HUDEP-2 (cell line): ENCODE measurements around the gene TGM3.

Source experiments
- DNase-seq, 76 experiments: peaks; one replicate each; lab custom pipeline; 2025; ENCODE audit not compliant: unreplicated experiment in 76 of 76; lab: John Stamatoyannopoulos, UW

Gene TGM3

DNA sequence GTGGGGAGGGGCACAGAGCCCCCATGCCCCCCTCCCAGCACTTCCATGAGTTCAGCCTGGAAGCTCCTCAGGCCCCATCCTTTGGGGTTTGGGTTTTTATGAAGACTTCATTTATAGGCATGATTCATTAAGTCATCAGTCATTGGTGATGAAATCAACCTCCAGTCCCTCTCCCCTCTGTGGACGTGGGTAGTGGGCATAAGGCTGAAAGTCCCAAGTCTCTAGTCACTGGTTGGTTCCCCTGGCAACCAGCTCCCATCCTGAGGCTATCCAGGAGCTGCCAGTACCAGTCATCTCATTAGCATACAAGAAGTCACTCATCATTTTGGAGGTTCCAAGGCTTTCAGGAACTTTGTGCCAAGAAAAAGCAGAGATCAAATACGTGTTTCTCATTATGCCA lies 9.2 kb downstream of the TGM3 start:
- DNase-seq: no peak

DNA sequence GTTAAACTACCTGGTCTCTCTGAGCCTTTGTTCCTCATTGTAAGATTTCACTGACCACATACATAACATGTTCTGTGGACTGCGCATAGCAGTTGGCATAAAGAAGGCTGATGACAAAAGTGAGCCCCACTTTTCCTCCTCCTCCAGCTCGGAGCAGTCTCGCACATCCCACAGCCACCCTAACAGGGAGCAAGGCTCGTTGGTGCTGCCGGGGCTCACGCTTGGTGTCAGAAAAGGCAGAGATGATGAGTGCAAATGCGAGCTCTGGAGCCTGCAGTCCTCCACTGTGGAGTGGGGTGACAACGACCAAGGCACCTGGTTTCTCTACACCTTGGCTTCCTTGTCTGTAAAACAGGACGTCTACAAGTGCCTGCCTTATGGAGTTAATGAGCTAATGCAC lies 9.7 kb downstream of the TGM3 start:
- DNase-seq: no peak

DNA sequence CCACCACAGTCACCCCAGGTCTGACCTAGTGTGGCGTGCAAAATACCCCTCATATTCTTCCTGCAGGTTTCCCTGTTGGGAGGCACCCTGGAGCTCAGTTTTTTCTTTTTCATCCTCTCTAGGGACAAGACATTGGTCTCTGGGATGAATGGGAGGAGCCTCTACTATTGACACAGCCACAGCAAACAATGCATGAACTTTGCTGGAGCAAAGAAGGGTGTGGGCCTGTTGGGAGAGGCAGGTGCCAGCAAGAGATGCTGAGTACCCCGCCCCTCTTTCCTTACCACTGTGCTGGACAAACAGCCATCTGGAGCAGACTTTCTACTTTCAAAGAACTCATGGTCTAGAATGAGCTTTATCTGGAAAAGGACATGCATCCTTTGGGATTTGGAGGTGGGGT lies 10.1 kb downstream of the TGM3 start:
- no peak for DNase-seq

DNA sequence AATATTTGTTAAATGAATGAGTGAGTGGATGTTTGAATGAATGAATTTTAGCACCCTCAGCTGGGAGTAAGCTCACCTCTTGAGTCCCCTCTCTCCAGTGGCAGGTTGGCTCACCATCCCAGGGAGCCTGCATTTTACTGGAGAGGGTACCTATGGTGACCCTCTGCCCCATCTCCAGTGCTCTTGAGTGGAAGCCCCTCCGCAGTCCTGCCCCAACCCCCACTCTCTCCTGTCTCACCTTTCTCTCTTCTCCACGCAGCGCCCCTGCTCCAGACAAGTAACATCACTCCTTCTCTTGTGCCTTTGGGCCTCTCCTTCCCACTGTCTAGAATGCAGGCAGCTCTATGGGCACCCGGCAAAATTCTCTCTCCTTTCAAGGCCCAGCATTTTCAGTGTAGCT lies 11.3 kb downstream of the TGM3 start:
- DNase-seq: no peak

DNA sequence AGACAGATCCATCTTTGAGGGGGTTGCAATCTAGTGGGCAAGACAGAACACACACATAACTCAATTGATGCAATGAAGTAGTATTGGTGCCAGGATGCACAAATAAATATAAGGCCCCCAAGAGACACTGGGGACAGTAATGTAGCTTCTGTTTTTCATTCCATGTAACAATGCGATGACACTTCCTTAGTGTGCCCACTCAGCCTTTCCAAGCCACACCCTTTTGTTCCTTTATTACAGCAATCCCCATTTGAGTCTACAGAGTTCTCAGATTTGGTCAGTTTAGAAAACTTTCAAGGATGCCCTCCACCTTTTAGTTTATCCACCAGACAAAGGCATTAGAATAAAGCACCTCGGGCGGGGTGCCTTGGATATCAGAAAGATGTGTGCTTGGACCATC lies 15.5 kb downstream of the TGM3 start:
- no peak for DNase-seq

DNA sequence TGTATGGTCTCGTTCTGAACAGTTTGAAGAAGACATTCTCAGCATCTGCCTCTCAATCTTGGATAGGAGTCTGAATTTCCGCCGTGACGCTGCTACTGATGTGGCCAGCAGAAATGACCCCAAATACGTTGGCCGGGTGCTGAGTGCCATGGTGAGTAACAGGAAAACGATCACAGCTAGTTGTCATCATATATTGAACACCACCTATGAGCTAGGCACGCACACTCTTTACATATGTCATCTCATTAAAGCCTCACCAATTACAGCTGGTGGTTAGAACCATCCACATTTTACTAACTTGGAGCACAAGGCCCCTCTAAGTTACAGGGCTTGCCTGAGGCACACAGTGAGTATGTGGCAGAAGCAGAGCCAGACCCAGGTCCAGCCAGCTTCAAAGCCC lies 17.1 kb downstream of the TGM3 start:
- no peak for DNase-seq

DNA sequence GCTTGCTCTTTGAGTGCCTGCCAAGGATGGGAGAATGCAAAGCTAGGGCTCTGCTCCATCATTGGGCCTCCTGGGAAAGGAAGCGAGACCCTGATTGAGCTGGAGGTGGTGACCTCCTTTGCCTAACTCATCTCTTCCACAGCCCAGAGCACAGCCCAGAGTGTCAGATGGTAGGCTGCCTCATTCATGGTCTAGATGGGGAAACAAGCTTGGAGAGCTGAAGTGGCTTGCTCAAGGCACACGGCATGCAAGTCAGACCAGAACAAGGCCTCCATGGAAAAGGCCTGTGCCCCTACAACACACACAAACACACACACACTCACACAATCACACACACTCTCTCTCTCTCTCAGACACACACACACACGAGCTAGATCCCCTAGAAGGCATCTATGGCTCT lies 17.5 kb downstream of the TGM3 start:
- no peak for DNase-seq

DNA sequence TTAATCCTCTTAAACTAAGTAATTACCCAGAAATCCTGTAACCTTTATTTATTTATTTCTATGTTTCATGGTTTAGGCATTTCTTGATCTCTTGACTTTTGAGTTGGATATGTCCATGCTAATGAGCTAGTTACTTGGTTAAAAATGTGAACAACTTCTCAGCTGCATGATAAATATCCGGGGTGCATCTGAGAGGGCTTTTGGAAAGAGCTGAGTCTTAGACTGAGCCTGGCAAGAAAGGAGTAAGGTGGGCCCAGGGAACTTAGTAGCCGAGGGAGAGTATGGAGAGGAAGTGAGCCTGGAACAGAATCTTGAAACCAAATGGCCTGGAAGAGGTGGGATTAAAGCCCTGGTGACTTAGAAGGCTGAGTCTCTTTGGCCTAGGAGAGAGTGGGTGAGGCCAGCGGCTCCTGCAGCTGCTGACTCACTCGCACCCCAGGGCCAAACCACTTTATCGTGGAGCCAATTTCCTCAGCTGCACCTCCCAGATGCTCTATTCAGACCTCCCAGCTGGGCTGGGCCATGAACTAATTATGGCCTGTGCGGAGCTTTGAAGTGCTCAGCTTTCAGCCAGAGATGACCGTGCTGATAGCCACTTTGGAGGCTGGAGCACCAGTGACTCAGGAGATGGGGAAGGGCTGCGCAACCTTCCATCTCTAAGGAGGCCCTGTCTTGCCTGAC lies 19.1 kb downstream of the TGM3 start:
- DNase-seq: peak in 64 of 76 experiments; percentile 4 to 89 (median 52)

DNA sequence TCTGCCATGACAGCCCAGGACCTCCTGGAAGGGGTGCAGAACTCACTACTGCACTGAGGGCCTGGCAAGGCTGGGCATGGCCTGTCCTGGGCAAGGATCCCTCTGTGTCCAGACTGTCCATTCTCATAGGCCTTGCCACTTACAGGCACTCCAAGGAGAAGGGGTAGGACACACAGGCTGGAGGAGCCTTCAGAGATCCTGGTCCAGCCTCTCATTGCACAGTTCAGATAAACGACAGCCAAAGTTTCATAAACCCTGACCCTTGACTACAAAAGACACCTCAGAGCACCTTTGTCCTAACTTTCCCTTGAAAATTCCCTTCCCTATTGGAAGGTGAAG lies 19.6 kb downstream of the TGM3 start:
- DNase-seq: no peak

DNA sequence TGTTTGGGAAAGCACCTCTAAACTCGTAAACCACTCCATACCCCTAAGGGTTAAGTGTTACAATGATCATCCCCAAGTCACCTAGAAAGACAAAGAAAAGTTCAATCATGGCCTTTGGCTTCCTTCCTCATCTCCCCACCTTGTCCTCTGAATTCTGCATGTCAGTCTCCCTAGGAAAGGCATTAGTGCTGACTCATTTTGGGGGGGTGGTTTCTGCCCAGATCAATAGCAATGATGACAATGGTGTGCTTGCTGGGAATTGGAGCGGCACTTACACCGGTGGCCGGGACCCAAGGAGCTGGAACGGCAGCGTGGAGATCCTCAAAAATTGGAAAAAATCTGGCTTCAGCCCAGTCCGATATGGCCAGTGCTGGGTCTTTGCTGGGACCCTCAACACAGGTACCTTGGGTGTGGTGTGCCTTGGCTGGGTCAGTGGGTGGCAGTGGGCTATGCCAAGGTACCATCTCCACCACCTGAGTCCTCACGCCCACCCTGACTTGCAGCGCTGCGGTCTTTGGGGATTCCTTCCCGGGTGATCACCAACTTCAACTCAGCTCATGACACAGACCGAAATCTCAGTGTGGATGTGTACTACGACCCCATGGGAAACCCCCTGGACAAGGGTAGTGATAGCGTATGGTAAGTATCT lies 21.2 kb downstream of the TGM3 start:
- DNase-seq: no peak

DNA sequence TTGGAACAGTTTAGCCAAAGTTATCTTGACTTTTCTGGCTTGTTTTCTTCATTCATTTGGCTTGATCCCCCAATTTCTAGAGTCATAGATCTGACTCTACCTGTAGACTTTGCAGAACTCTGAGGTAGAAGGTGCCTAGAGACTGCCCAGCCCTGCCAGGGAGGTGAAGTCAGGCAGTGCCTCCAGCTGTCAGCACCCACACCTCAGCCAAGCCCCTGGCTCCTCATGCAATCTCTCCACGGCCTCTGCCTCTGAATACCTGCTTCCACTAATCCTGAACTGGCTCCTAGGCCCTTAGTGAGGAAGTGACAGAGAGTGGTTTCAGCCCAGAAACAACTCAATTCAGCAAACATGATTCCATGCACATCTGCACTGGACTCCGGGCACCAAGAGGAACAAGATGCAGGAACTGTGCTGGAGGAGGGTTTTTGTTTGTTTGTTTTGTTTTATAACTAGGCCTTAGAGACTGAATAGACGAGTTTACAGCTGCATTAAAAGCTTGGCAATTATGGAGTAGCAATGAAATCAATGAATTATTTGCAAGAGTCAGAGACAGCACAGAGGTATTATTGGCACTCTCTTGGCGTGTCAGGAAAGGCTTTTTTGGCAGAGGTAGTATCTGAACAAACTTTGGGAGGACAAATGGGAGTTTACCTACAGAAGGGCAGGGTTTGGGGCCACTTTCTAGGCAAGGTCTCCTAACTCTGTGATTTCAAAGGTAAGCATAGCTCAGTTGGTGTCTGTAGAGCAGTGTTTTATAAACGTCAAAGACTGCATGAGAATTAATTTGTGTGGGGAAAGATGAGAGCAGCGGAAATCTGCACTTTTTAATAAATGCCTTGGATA lies 25.2 kb downstream of the TGM3 start:
- DNase-seq: no peak

DNA sequence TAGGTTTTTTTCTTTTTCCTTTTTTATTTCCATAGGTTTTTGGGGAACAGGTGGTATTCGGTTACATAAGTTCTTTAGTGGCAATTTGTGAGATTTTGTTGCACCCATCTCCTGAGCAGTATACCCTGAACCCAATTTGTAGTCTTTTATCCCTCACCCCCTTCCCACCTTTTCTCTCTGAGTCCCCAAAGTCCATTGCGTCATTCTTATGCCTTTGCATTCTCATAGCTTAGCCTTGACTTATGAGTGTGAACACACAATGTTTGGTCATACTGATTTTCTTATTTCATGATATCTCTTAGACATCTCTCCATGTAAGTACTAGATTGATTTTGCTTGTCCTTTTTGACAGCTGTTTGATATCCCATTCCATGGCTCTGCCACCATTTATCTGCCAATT lies 27.2 kb downstream of the TGM3 start:
- no peak for DNase-seq

DNA sequence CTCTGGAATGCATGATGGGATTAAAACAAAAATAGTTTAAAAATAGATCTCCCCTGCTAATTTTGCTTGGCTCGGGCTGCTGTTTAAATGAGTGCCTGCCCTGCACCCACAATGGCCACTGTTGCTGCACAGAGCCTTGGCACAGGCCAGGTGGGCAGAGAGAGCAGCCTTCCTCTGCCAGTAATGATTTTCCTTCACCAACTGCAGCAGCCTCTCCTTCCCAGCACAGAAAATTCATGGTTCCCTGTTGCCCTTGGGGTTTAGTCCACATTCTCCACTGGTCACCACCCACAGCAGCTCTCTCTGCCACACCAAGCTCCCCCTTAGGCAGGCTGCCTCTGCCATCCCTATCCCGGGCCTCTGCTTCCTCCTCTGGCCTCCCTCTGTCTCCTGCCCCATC lies 30.2 kb downstream of the TGM3 start:
- no peak for DNase-seq

DNA sequence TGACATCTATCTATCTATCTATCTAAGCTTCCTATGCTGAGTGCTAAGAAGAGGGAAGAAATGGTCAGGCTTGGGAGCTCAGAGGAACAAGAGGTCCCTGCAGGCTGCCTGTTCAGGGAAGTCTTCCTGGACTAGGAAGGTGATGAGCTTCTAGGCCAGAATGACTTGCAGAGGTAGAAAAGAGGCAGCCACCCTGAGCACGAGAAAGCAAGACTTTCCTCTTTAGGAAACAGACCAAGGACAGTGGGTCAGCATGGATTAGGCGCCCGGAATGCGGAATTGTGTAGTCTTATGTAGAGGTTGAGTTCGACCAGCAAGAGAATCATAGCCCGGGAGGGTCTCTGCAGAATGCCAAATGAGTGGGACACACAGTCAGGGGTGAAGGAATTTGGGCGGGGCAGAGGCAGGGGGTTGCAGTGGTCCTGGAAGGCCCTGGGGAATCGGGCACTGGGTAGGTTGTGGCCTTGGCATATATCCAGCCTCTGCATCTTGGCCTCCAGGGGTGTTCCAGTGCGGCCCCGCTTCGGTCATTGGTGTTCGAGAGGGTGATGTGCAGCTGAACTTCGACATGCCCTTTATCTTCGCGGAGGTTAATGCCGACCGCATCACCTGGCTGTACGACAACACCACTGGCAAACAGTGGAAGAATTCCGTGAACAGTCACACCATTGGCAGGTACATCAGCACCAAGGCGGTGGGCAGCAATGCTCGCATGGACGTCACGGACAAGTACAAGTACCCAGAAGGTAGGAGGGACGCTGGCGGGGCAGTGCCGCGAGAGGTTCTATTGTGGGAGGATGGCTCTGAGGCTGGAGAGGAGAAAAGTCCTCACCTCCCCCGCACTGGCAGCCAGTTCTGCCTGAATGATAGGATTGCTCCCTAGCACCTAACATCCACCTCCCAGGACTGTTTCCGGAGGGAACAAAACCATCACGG lies 32.1 kb downstream of the TGM3 start:
- no peak for DNase-seq

DNA sequence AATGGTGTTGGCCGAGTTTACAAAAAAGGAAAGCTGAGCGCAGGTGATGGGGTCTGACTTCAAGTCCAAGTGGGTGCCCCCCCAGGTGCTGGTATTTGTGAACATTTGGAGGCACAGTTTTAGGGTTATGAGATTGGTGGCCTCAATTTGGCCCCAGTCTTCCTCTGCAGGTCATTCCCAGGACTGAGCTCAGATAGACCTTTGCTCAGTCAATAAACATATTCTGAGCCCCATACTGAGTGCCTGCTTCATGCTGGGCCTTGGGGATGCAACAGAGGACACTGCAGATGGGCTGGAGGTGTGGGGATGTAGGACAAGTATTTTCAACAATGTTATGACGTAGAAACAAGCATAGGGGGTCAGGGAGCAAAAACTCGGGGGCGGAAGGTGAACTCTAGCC lies 33.5 kb downstream of the TGM3 start:
- no peak for DNase-seq

DNA sequence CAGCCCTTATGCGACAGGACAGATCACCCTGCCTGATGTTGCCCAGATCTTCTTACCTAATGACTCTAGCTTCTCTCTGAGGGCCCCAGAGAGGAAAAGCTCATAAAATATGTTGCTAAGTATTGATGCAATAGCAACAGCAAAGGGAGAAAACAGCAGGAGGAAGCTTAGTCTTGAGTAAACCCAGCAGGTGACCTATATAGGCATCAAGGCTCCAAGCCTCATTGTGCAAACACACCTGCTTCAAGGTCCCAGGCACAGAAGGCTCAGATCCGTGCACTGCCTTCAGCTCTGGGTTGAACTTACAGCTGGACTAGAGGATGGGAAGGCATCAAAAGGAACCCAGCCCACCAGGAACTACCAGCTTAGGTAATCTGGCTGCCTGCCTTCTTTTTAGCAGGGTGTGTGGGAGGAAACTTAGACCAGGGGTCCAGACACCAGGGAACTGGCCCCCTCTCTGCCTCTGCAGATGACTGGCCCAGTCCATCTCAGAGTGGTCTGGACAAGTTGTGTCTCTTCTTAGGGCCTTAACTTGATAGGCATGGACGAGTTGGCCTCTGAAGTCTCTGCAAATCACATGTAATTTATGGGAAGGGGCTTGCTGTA lies 34.4 kb downstream of the TGM3 start:
- DNase-seq: no peak

DNA sequence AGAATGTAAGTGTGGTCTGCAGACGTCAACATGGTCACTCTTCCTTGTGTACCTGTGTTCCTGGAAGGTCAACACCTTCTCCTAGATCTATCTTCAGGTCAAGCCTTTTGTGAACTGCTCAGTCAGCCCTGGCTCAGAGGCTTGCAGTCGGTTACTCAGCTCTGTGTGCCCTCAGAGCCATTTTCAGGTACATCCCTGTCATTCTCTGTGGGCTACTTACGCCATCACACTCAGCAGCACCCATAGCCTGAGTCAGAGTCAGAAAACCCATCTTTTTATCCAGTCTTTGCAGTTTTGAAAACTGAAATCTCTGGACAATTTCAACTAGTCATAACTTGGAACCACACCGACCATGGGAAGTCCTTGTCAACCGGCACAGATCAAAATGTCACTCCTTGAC lies 35.3 kb downstream of the TGM3 start:
- DNase-seq: no peak

DNA sequence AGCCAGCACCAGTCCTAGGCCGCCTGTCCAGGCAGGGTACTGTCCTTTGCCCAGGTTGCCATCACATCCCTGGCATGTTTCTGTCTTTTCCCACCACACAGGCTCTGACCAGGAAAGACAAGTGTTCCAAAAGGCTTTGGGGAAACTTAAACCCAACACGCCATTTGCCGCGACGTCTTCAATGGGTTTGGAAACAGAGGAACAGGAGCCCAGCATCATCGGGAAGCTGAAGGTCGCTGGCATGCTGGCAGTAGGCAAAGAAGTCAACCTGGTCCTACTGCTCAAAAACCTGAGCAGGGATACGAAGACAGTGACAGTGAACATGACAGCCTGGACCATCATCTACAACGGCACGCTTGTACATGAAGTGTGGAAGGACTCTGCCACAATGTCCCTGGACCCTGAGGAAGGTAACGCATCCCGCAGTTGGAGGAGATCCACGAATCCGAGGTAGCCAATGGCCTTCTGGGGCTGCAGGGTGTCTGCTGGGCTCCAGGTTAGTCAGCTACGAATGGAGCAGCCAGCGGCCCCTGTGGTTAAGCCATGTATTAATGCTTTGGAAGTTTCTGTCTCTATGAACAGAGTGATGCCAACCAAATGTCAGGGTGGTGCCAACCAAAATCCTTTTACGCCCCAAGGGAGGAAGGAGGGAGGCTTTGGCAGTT lies 36.2 kb downstream of the TGM3 start:
- no peak for DNase-seq

DNA sequence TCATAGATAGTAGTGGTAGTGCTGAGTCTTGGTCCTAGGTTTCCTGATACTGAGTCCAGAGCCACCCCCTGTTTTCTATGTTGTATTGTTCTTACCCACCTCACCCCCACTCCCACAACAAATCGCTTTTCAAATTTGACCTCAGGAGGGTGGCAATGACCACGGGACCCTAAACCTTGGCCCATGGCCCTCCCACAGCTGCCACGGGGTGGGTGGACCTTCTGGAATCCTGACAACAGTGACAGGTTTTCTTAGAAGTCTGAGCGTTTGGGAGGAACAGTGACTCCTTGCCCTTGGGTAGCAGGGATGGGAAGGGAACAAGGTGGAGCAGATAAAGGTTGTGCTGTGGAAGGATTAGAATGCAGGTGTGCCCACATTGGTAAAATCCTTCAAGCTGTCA lies 36.9 kb downstream of the TGM3 start:
- no peak for DNase-seq

DNA sequence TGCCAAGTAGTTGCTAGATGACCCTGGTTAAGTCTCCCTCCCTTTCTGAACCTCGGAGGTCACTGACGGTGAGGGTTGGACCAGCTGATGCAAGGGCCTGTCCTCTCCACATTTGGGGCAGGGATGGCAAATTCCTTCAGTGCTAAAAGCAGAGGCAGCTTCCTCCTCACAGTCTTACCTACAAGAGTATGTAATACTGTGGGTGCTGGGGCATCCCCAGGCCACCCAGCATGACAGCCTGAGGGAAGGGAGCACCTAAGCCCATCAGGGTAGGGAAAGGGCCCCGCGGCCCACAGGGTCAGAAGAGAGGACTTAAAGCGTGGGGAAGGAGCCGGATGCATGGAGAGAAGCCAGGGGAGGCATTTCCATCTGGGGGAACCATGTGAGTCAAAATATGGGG lies 38.0 kb downstream of the TGM3 start:
- no peak for DNase-seq
